OCI-LY3 (cell line): ENCODE measurements around the gene STPG1.

ENCODE experiments used
- H2AFZ ChIP-seq: fragments of 200-600, 300-600 bp; shearing (Covaris generic); 2 replicates; pipeline ENCODE4 v1.6.0; 2014; ENCODE audit warnings: antibody characterized with exemption, low read depth, low read length
- H3K27ac ChIP-seq: fragments of 200-600, 300-600 bp; sonication (generic); 2 replicates; pipeline ENCODE4 v1.5.1; 2014; ENCODE audit warnings: mild to moderate bottlenecking, low read length, moderate library complexity, mixed read lengths
- H3K27me3 ChIP-seq: fragments of 200-600, 300-600 bp; sonication (generic); 2 replicates; pipeline ENCODE4 v1.6.1; 2014; ENCODE audit warnings: low read depth, low read length, mixed read lengths
- H3K36me3 ChIP-seq: fragments of 200-600, 300-600 bp; sonication (generic); replicated peaks from 2 replicates; pipeline ENCODE3; 2014; ENCODE audit warnings: low read depth, low read length, mixed read lengths
- H3K4me1 ChIP-seq: fragments of 300-600, 200-600 bp; sonication (generic); 2 replicates; pipeline ENCODE4 v1.6.1; 2014; ENCODE audit warnings: low read length, mixed read lengths
- H3K4me2 ChIP-seq: fragments of 200-600, 300-600 bp; sonication (generic); 2 replicates; pipeline ENCODE4 v1.6.1; 2014; ENCODE audit warnings: low read length, mixed read lengths
- H3K4me3 ChIP-seq: fragments of 300-600, 200-600 bp; sonication (generic); 2 replicates; pipeline ENCODE4 v1.5.1; 2014; ENCODE audit warnings: antibody characterized with exemption, mild to moderate bottlenecking, low read length, moderate library complexity
- H3K79me2 ChIP-seq: fragments of 300-600, 200-600 bp; shearing (Covaris generic); 2 replicates; pipeline ENCODE4 v1.6.1; 2014; ENCODE audit warnings: mild to moderate bottlenecking, low read length, mixed read lengths
- H3K9ac ChIP-seq: fragments of 300-600, 200-600 bp; shearing (Covaris generic); 2 replicates; pipeline ENCODE4 v1.6.0; 2014; ENCODE audit warnings: mild to moderate bottlenecking, low read length, moderate library complexity
- H3K9me3 ChIP-seq: fragments of 200-600, 300-600 bp; shearing (Covaris generic); 2 replicates; pipeline ENCODE4 v1.6.1; 2014; ENCODE audit warnings: low read length, mixed read lengths; ENCODE audit not compliant: insufficient read depth
- H4K20me1 ChIP-seq: fragments of 200-600, 300-600 bp; sonication (generic); 2 replicates; pipeline ENCODE4 v1.6.1; 2016; ENCODE audit warnings: low read length, mixed read lengths; ENCODE audit not compliant: insufficient read depth
- CTCF ChIP-seq: fragments of 200-600, 300-600 bp; sonication (generic); IDR thresholded peaks from 2 replicates; pipeline ENCODE4 v1.5.1; 2014; ENCODE audit warnings: antibody characterized with exemption, low read length, low read depth
- EZH2phosphoT487 ChIP-seq: fragments of 200-600 bp; shearing (Covaris generic); IDR thresholded peaks from 2 replicates; pipeline ENCODE4 v1.6.1; 2018; ENCODE audit warnings: antibody characterized with exemption, mixed run types, low read depth

Gene STPG1

GRCh38 chr1:24338447-24338846, 75.1 kb downstream of the STPG1 start:
- TF ChIP-seq CTCF (no peak), EZH2phosphoT487 (no peak)
- H4K20me1 ChIP-seq, result no peaks in the 10 kb centered on the region

GRCh38 chr1:24337455-24337854, 76.1 kb downstream of the STPG1 start:
- Histone ChIP-seq H3K36me3 (no peaks in the 10 kb centered on the region), H3K27ac (no peak overlapping the region), H3K79me2 (no peaks in the 10 kb centered on the region), H2AFZ (no peak overlapping the region), H3K4me2 (no peak overlapping the region), H3K9ac (no peak overlapping the region), H3K4me1 (no peaks in the 10 kb centered on the region), H3K9me3 (no peaks in the 10 kb centered on the region), H3K4me3 (no peak overlapping the region), H3K27me3 (no peaks in the 10 kb centered on the region), H4K20me1 (no peaks in the 10 kb centered on the region)
- TF ChIP-seq CTCF (no peak), EZH2phosphoT487 (no peak)

More at GRCh38 chr1:24338447-24338846, 75.1 kb downstream of the STPG1 start:
- no peak overlapping the region for H2AFZ ChIP-seq
- no peaks in the 10 kb centered on the region for H3K9me3 ChIP-seq
- no peak overlapping the region for H3K4me3 ChIP-seq
- no peaks in the 10 kb centered on the region for H3K36me3 ChIP-seq
- no peaks in the 10 kb centered on the region for H3K79me2 ChIP-seq
- H3K9ac ChIP-seq, result no peak overlapping the region
- H3K27me3 ChIP-seq, result no peaks in the 10 kb centered on the region
- H3K27ac ChIP-seq, result no peak overlapping the region
- H3K4me2 ChIP-seq, result no peak overlapping the region
- H3K4me1 ChIP-seq, result no peaks in the 10 kb centered on the region

- no peaks in the 10 kb centered on the region for H3K4me1 ChIP-seq
- TF ChIP-seq CTCF, result no peak
- TF ChIP-seq EZH2phosphoT487, result no peak
- no peaks in the 10 kb centered on the region for H3K27me3 ChIP-seq
- H3K9ac ChIP-seq, result no peak overlapping the region
- no peaks in the 10 kb centered on the region for H3K79me2 ChIP-seq
- H3K4me3 ChIP-seq, result no peak overlapping the region
- H3K4me2 ChIP-seq, result no peak overlapping the region
- no peak overlapping the region for H3K27ac ChIP-seq
- no peaks in the 10 kb centered on the region for H3K9me3 ChIP-seq
- no peaks in the 10 kb centered on the region for H3K36me3 ChIP-seq
- H4K20me1 ChIP-seq, result no peaks in the 10 kb centered on the region
- H2AFZ ChIP-seq, result no peak overlapping the region
Observed at GRCh38 chr1:24336075-24336474, 77.5 kb downstream of the STPG1 start.

- TF ChIP-seq EZH2phosphoT487 (no peak), CTCF (no peak)
Observed at GRCh38 chr1:24331961-24332673, 81.5 kb downstream of the STPG1 start.

More at GRCh38 chr1:24331961-24332673, 81.5 kb downstream of the STPG1 start:
- Histone ChIP-seq H3K36me3 (no peaks in the 10 kb centered on the region), H4K20me1 (no peaks in the 10 kb centered on the region), H3K9ac (no peak overlapping the region), H3K27me3 (peaks cover 2% of the 10 kb centered on the region; the same call in 1 of the 2 replicates), H3K79me2 (no peaks in the 10 kb centered on the region), H3K4me1 (no peaks in the 10 kb centered on the region), H3K9me3 (no peaks in the 10 kb centered on the region), H3K27ac (no peak overlapping the region), H3K4me3 (no peak overlapping the region), H2AFZ (no peak overlapping the region), H3K4me2 (no peak overlapping the region)
